ENCODE measurements around the gene CTSO.

CTSO gene

DNA sequence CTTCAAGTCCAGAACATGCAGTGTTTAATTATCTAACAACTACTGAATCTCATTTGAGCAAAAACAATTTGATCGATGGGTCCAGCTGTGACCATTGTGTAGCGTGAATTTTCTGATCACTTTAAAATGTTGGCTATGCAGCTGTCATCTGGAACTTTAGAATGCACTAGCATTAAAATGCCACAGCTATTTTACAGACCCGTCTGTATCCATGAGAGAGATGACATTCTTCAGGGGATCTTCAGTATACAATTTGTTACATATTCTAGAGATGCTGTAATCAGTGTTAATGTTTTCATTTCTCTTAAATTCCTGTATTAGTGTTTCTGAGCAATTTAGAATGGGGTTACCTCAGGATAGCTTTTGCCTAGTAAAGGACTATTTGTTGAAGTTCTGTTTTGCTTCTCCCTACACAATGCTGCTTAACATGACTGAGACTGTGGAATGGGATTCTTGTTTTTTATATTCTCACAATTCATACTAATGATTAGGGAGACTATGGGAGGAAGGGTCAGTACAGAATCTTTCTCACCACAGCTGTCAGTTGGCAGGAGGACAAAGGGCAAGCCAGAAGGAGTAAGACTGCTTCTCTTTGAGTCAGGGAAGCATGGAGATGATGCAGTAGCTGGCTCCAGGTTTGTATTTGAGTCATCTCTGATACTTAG lies 13.2 kb upstream of the CTSO start:
- no peak overlapping the region for H3K27ac ChIP-seq (replicated peaks; ENCODE audit: low read length)
- WGBS, 2 donors (ENCODE audit: extremely low coverage in 2 of 2, insufficient read length in 2 of 2, insufficient replicate concordance in 1 of 2) = no CpG with 5 or more reads among the region's 3 CpGs
- DNase-seq (ENCODE audit: low spot score) = no peak

DNA sequence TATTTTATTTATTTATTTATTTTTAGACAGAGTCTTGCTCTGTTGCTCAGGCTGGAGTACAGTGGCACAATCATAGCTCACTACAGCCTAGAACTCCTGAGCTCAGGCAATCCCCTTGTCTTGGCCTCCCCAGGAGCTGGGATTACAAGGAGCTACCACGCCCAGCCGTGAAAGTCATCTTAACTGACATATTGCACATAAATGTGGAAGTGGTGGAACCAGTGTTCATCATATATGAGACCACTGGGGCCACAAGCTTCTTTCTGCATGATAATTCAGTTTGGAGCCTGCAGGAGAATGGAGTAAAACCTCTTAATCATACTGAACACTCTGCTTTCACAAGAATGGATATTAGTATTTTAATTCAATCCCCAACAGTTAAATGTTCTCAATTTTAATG lies 12.5 kb upstream of the CTSO start:
- H3K4ac ChIP-seq (ENCODE audit: low read length) = no peak overlapping the region
- no peak overlapping the region for H4K8ac ChIP-seq (ENCODE audit: low read depth, low read length)
- peaks cover 0 to 3% of the 10 kb centered on the region in 2 donors for H3K4me1 ChIP-seq (ENCODE audit: control insufficient read depth in 2 of 2, insufficient read depth in 1 of 2, low read depth in 1 of 2, low read length in 2 of 2)
- H2BK12ac ChIP-seq (ENCODE audit: low read length) = no peak overlapping the region
- no peak overlapping the region for H3K9ac ChIP-seq (ENCODE audit: low read depth, low read length, poor library complexity)
- no peak overlapping the region for H2BK120ac ChIP-seq (ENCODE audit: low read depth, low read length)
- no peak overlapping the region for H2BK15ac ChIP-seq (ENCODE audit: low read length)
- WGBS, 2 donors (ENCODE audit: extremely low coverage in 2 of 2, insufficient read length in 2 of 2, insufficient replicate concordance in 1 of 2) = no CpG with 5 or more reads among the region's 2 CpGs
- no peak overlapping the region for H3K14ac ChIP-seq (ENCODE audit: low read length)
- H2BK5ac ChIP-seq (ENCODE audit: low read length) = no peak overlapping the region
- no peak overlapping the region for H3K18ac ChIP-seq (ENCODE audit: low read length)
- no peak overlapping the region for H2AK5ac ChIP-seq (ENCODE audit: low read depth, low read length)
- H3K4me2 ChIP-seq (ENCODE audit: insufficient read depth, low read length, poor library complexity, severe bottlenecking) = no peak overlapping the region
- H3K9me3 ChIP-seq (replicated peaks in 1 of 2; ENCODE audit: control insufficient read depth in 2 of 2, insufficient read depth in 1 of 2, low read depth in 1 of 2, low read length in 2 of 2) = no peaks in the 10 kb centered on the region
- H3K4me3 ChIP-seq (ENCODE audit: low read length in 2 of 2) = no peak overlapping the region
- no peaks in the 10 kb centered on the region for H3K27me3 ChIP-seq (ENCODE audit: control insufficient read depth in 3 of 3, insufficient read depth in 3 of 3, low read depth in 1 of 3, low read length in 3 of 3)
- H4K91ac ChIP-seq (ENCODE audit: low read depth, low read length, poor library complexity) = no peak overlapping the region
- H2AFZ ChIP-seq (ENCODE audit: low read length) = no peak overlapping the region
- H3K27ac ChIP-seq (replicated peaks; ENCODE audit: low read length) = no peak overlapping the region
- H3K23ac ChIP-seq (ENCODE audit: low read depth, low read length, poor library complexity) = no peak overlapping the region
- no peaks in the 10 kb centered on the region for H3K36me3 ChIP-seq (replicated peaks in 1 of 2; ENCODE audit: control insufficient read depth in 2 of 2, insufficient read depth in 2 of 2, low read length in 2 of 2)
- DNase-seq (ENCODE audit: low spot score) = no peak
- H3K79me1 ChIP-seq (ENCODE audit: low read depth, low read length) = no peaks in the 10 kb centered on the region

More for the DNA sequence above, 13.2 kb upstream of the CTSO start:
- Histone ChIP-seq H3K18ac (ENCODE audit: low read length) (no peak overlapping the region), H2BK5ac (ENCODE audit: low read length) (no peak overlapping the region), H4K8ac (ENCODE audit: low read depth, low read length) (no peak overlapping the region), H3K4me3 (ENCODE audit: low read length in 2 of 2) (no peak overlapping the region), H2AK5ac (ENCODE audit: low read depth, low read length) (no peak overlapping the region), H3K4me1 (ENCODE audit: control insufficient read depth in 2 of 2, insufficient read depth in 1 of 2, low read depth in 1 of 2, low read length in 2 of 2) (peaks cover 0 to 3% of the 10 kb centered on the region in 2 donors), H4K91ac (ENCODE audit: low read depth, low read length, poor library complexity) (no peak overlapping the region), H2AFZ (ENCODE audit: low read length) (no peak overlapping the region), H3K9ac (ENCODE audit: low read depth, low read length, poor library complexity) (no peak overlapping the region), H3K4me2 (ENCODE audit: insufficient read depth, low read length, poor library complexity, severe bottlenecking) (no peak overlapping the region), H3K23ac (ENCODE audit: low read depth, low read length, poor library complexity) (no peak overlapping the region), H3K36me3 (replicated peaks in 1 of 2; ENCODE audit: control insufficient read depth in 2 of 2, insufficient read depth in 2 of 2, low read length in 2 of 2) (no peaks in the 10 kb centered on the region), H3K4ac (ENCODE audit: low read length) (no peak overlapping the region), H2BK120ac (ENCODE audit: low read depth, low read length) (no peak overlapping the region), H3K9me3 (replicated peaks in 1 of 2; ENCODE audit: control insufficient read depth in 2 of 2, insufficient read depth in 1 of 2, low read depth in 1 of 2, low read length in 2 of 2) (no peaks in the 10 kb centered on the region), H3K79me1 (ENCODE audit: low read depth, low read length) (no peaks in the 10 kb centered on the region), H2BK12ac (ENCODE audit: low read length) (no peak overlapping the region), H3K27me3 (ENCODE audit: control insufficient read depth in 3 of 3, insufficient read depth in 3 of 3, low read depth in 1 of 3, low read length in 3 of 3) (no peaks in the 10 kb centered on the region), H2BK15ac (ENCODE audit: low read length) (no peak overlapping the region), H3K14ac (ENCODE audit: low read length) (no peak overlapping the region)

DNA sequence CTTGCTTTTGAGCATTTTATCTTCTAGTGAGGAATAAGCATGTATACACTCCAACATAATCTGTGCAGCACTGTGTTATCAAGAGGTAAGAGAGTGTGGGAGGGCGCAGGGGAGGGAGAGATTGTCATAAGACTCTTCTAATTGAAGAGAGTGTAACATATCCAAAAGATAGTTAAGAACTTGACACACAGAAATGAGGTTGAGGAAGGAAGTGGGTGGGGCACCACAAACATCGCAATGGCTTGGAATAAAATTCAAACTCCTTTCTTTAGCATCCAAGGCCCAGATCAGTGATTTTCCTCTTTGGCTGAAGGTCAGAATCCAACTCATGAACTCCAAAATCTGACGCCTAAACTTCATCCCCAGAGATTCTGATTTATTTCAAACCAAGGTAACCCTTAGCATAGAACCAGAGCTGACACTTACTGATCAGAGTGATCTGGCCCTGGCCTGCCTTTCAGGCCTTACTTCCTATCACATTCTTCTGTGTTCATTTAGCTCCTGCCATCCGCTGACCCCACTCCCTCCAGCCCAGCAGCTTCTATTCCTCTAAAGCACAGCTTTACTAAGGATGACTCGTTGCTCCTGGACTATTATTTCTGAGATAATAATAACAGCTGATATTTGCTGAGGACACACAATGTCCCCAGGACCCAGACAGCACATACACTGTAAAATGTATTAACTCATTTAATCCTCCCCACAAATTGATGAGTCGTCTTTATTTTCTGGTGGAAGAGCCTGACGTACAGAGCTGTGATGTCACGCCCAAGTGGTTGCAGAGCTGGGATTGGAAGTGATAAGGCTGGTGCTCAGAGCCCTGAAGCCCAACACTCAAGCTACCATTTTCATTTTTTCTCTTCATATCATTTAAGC lies 10.6 kb upstream of the CTSO start:
- H3K79me1 ChIP-seq (ENCODE audit: low read depth, low read length) = no peaks in the 10 kb centered on the region
- WGBS, 2 donors (ENCODE audit: extremely low coverage in 2 of 2, insufficient read length in 2 of 2, insufficient replicate concordance in 1 of 2) = no CpG with 5 or more reads among the region's 8 CpGs

DNA sequence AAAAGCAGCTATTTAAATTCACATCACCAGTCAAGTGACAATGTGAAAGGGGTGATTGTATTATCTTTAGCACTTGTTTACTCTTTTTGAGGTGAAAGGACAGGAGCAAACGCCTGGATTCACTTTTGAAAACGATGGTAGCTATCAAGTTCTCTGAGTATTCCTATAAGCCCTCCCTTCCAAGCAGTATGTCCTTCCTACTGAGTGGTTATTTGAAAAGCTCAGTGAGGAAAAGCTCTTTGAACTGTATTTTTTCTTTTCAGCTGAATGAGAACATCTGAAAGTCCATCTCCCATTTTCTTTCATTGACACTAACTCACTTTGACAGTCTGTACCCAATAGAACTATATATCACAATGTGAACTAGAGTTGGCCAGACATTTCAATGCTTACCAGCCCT lies 9.1 kb upstream of the CTSO start:
- Histone ChIP-seq H3K4me1 (ENCODE audit: control insufficient read depth in 2 of 2, insufficient read depth in 1 of 2, low read depth in 1 of 2, low read length in 2 of 2) (peaks cover 0 to 3% of the 10 kb centered on the region in 2 donors), H2AK5ac (ENCODE audit: low read depth, low read length) (no peak overlapping the region), H2BK5ac (ENCODE audit: low read length) (no peak overlapping the region), H3K9me3 (replicated peaks in 1 of 2; ENCODE audit: control insufficient read depth in 2 of 2, insufficient read depth in 1 of 2, low read depth in 1 of 2, low read length in 2 of 2) (no peaks in the 10 kb centered on the region), H3K4me3 (ENCODE audit: low read length in 2 of 2) (no peak overlapping the region), H2AFZ (ENCODE audit: low read length) (no peak overlapping the region), H3K4ac (ENCODE audit: low read length) (no peak overlapping the region), H3K79me1 (ENCODE audit: low read depth, low read length) (no peaks in the 10 kb centered on the region), H4K8ac (ENCODE audit: low read depth, low read length) (no peak overlapping the region), H2BK15ac (ENCODE audit: low read length) (no peak overlapping the region), H3K9ac (ENCODE audit: low read depth, low read length, poor library complexity) (no peak overlapping the region), H3K23ac (ENCODE audit: low read depth, low read length, poor library complexity) (no peak overlapping the region), H3K27me3 (ENCODE audit: control insufficient read depth in 3 of 3, insufficient read depth in 3 of 3, low read depth in 1 of 3, low read length in 3 of 3) (no peaks in the 10 kb centered on the region), H3K18ac (ENCODE audit: low read length) (no peak overlapping the region), H2BK120ac (ENCODE audit: low read depth, low read length) (no peak overlapping the region), H3K36me3 (replicated peaks in 1 of 2; ENCODE audit: control insufficient read depth in 2 of 2, insufficient read depth in 2 of 2, low read length in 2 of 2) (no peaks in the 10 kb centered on the region), H3K27ac (replicated peaks; ENCODE audit: low read length) (no peak overlapping the region), H3K4me2 (ENCODE audit: insufficient read depth, low read length, poor library complexity, severe bottlenecking) (no peak overlapping the region), H4K91ac (ENCODE audit: low read depth, low read length, poor library complexity) (no peak overlapping the region), H2BK12ac (ENCODE audit: low read length) (no peak overlapping the region), H3K14ac (ENCODE audit: low read length) (no peak overlapping the region)
- no CpG with 5 or more reads among the region's 2 CpGs for WGBS, 2 donors (ENCODE audit: extremely low coverage in 2 of 2, insufficient read length in 2 of 2, insufficient replicate concordance in 1 of 2)
- no peak for DNase-seq (ENCODE audit: low spot score)

More for the DNA sequence above, 10.6 kb upstream of the CTSO start:
- Histone ChIP-seq H2BK15ac (ENCODE audit: low read length) (no peak overlapping the region), H3K4me1 (ENCODE audit: control insufficient read depth in 2 of 2, insufficient read depth in 1 of 2, low read depth in 1 of 2, low read length in 2 of 2) (peaks cover 0 to 3% of the 10 kb centered on the region in 2 donors), H2BK5ac (ENCODE audit: low read length) (no peak overlapping the region), H2BK120ac (ENCODE audit: low read depth, low read length) (no peak overlapping the region), H3K14ac (ENCODE audit: low read length) (no peak overlapping the region), H3K4me3 (ENCODE audit: low read length in 2 of 2) (no peak overlapping the region), H2AFZ (ENCODE audit: low read length) (no peak overlapping the region), H2AK5ac (ENCODE audit: low read depth, low read length) (no peak overlapping the region), H3K9me3 (replicated peaks in 1 of 2; ENCODE audit: control insufficient read depth in 2 of 2, insufficient read depth in 1 of 2, low read depth in 1 of 2, low read length in 2 of 2) (no peaks in the 10 kb centered on the region), H3K23ac (ENCODE audit: low read depth, low read length, poor library complexity) (no peak overlapping the region), H4K91ac (ENCODE audit: low read depth, low read length, poor library complexity) (no peak overlapping the region), H3K27me3 (ENCODE audit: control insufficient read depth in 3 of 3, insufficient read depth in 3 of 3, low read depth in 1 of 3, low read length in 3 of 3) (no peaks in the 10 kb centered on the region), H3K9ac (ENCODE audit: low read depth, low read length, poor library complexity) (no peak overlapping the region), H3K4me2 (ENCODE audit: insufficient read depth, low read length, poor library complexity, severe bottlenecking) (no peak overlapping the region), H3K36me3 (replicated peaks in 1 of 2; ENCODE audit: control insufficient read depth in 2 of 2, insufficient read depth in 2 of 2, low read length in 2 of 2) (no peaks in the 10 kb centered on the region), H3K4ac (ENCODE audit: low read length) (no peak overlapping the region), H2BK12ac (ENCODE audit: low read length) (no peak overlapping the region), H4K8ac (ENCODE audit: low read depth, low read length) (no peak overlapping the region), H3K18ac (ENCODE audit: low read length) (no peak overlapping the region), H3K27ac (replicated peaks; ENCODE audit: low read length) (no peak overlapping the region)
- DNase-seq (ENCODE audit: low spot score) = no peak
